NB4 (cell line): ENCODE results near the gene OR56A1.

Experiments
- DNase-seq: peaks from one replicate; pipeline ENCODE4 v3.0.0; 2010; ENCODE audit warnings: low read depth
- H3K4me3 ChIP-seq: one replicate; pipeline ENCODE4 v1.5.1; 2011; ENCODE audit warnings: mild to moderate bottlenecking, low read depth, low read length, moderate library complexity
- CTCF ChIP-seq: IDR thresholded peaks from one replicate; pipeline ENCODE4 v1.5.1; 2012; ENCODE audit warnings: low read depth, low read length
- MYC ChIP-seq: IDR thresholded peaks from 2 replicates; pipeline ENCODE4 v1.6.1; 2011; ENCODE audit warnings: low read depth, low read length
- POLR2A ChIP-seq: IDR thresholded peaks from 2 replicates; pipeline ENCODE4 v1.6.1; 2011; ENCODE audit warnings: mild to moderate bottlenecking; ENCODE audit not compliant: insufficient read length; ENCODE audit errors: extremely low read depth
- TF ChIP-seq, protein P1 (sequence below): IDR thresholded peaks from 2 replicates; pipeline ENCODE4 v1.6.1; 2011; ENCODE audit warnings: low read depth, low read length

OR56A1 gene

GRCh38 chr11:5983443-5983842 is 47.1 kb downstream of the OR56A1 start:
- no peak for DNase-seq
- no peak overlapping the region for H3K4me3 ChIP-seq

DNA sequence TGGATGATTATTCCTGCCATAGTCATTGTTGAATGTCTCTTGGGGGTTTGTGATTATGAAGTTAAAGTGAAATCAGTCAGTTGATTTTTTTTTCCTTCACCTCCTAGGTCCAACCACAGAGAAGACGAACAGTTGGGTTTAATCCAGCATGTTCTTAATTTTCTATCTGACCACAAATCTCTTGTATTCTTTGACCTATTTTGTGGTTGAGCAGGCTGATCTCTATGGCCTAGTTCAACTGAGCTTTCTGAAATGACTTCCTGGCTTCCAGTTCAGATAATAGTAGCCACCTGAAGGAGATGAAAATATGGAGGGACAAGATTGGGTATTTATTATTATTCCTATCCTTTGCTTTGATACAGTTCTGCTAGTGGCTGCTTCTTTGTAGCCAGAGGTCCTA is 57.0 kb downstream of the OR56A1 start:
- no peak for DNase-seq
- no peak overlapping the region for H3K4me3 ChIP-seq
- TF ChIP-seq POLR2A: no peak
- TF ChIP-seq, protein P1, sequence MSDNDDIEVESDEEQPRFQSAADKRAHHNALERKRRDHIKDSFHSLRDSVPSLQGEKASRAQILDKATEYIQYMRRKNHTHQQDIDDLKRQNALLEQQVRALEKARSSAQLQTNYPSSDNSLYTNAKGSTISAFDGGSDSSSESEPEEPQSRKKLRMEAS: no peak
- no peak for TF ChIP-seq MYC
- TF ChIP-seq CTCF: no peak

More at GRCh38 chr11:5983443-5983842, 47.1 kb downstream of the OR56A1 start:
- peak; percentile 11 for TF ChIP-seq CTCF
- no peak for TF ChIP-seq MYC
